HL-60/S4 treated with retinoic acid at 250 ng/mL for 4 days and 3 days (cell line): ENCODE measurements around the gene CDR2.
"Not testable (repeated sequence)": the region's sequence is repeated elsewhere in the genome, so short reads cannot be mapped to it uniquely, and the experiment has no call there.

Experiments used
- in situ Hi-C: fragments of 300-500 bp; cut with MboI; formaldehyde crosslinking; loops from 2 replicates; pipeline ENCODE4 v1.7.0; 2022; ENCODE audit warnings: low sequenced_read_pairs

CDR2 gene

DNA sequence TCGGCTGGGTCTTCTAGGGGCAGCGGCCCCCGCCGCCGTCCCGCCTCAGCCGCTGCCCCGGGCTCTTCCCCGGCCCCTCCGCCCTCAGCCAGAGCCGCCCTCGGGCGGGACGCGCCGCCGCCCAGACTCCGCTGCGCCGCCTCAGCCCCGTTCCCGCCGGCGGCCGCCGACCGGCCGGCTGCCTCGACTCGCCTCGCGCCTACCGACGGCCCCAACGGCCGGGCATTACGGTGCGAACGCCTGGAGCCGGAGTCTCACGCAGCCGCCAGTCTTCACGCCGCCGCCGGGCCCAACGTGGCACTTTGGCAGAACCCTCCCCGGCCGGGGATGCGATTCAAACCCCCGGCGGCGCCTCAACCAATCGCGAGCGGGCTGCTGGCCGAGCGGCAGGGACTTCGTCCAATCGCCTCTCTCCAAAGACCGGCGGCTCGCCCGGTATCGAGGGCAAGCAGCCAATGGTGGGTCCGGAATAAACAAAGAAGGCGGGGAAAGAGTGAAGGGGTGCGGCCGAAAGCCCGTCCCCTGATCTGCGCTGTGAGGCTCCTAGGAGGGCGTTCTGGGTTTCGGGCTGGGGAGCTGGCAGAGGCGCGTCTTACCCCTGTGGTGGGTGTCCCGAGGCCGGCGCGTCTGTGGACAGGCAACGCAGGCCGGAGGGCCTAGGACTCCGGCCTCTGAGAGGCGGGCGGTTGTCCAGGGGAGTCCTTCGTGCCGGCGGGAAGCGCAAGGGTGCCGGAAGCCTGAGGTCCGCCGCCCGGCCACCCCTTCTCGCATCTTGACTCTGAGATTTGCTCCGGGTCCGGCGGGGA lies at the start of gene CDR2:
Gene CDR2 (minus strand): TSS at position 309 of the 806 bp plus-strand sequence. CDS start 310 bp downstream, outside the sequence.
- in situ Hi-C loops, result no loop called here

GRCh38 chr16:22423716-22424115 lies 49.3 kb upstream of the CDR2 start:
- in situ Hi-C loops, result no loop called here

- in situ Hi-C loops, result no loop called here
Measured at GRCh38 chr16:22421136-22421535, 46.7 kb upstream of the CDR2 start.

GRCh38 chr16:22420606-22421135 lies 46.3 kb upstream of the CDR2 start:
- in situ Hi-C loops, result no loop called here

DNA sequence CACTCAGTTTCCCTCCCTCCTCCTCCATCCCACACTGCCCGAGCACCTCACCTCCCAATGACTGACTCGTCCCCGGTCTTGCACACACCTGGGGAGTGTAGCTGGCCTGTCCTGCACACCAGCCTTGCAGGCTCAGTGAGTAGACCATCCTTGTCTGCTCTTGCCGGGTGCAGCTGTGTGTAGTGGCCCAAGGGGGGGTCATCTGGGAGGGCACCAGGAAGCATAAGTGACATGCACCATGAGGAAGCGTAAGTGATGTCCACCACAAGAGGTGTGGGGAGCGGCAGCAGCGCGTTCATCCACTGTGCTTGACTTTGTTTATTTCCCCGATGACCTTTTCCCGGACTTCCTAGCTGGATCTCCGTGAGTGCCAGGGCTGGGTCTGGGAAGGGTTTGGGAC lies 45.5 kb upstream of the CDR2 start:
- in situ Hi-C loops, result no loop called here

- in situ Hi-C loops, result no loop called here
Measured at GRCh38 chr16:22418826-22419225, 44.4 kb upstream of the CDR2 start.

DNA sequence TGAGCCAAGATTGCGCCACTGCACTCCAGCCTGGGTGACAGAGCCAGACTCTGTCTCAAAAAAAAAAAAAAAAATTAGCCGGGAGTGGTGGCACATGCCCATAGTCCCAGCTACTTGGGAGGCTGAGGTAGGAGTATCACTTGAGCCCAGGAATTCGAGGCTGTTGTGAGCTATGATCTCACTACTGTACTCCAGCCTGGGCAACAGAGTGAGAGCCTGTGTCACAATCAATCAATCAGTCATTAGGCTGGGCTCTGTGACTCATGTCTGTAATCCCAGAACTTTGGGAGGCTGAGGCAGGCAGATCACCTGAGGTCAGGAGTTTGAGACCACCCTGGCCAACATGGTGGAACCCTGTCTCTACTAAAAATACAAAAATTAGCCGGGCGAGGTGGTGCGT lies 43.4 kb upstream of the CDR2 start:
- in situ Hi-C loops, result not testable (repeated sequence)

GRCh38 chr16:22417019-22417418 lies 42.6 kb upstream of the CDR2 start:
- in situ Hi-C loops, result no loop called here

GRCh38 chr16:22413819-22414218 lies 39.4 kb upstream of the CDR2 start:
- in situ Hi-C loops, result no loop called here

DNA sequence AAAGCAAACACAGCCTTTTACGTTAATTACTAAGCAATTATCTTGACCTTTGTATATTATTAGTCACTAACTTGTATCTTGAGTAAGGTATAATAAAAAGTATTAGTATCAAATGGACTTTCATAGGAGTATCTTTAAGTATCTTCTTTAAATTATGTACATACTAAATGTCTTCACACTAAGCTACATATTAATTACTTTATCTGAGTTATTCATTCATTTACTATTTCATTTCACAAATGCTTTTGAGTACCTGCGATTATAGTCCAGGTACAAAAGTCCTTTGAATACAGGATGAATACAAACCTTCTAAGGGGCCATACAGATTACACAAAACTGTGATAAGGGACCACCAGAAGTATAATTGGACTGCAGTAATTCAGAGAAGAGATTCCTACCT lies 33.1 kb upstream of the CDR2 start:
- in situ Hi-C loops, result no loop called here

DNA sequence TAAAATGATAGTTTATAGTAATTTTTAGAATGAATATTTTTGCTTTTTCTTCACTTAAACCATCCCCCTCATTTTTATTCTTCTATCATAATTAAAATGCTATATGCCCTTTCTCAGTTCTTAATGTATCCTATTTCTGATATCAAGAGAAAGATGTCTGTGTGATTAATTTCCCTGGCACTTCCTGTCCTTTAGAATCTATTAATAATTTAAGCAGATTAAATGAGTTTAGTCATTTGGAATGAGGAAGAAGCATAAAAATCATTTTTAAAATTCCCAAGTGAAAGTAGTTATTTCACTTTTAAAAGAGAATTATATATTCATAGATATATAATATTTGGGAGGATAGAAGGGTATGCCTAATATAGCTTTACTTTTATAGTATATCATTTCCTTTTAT lies 27.8 kb upstream of the CDR2 start:
- in situ Hi-C loops, result no loop called here

- in situ Hi-C loops, result no loop called here
Measured at GRCh38 chr16:22400900-22401299, 26.5 kb upstream of the CDR2 start.

- in situ Hi-C loops, result no loop called here
Measured at GRCh38 chr16:22397931-22398330, 23.5 kb upstream of the CDR2 start.

- in situ Hi-C loops, result no loop called here
Measured at GRCh38 chr16:22397464-22397863, 23.0 kb upstream of the CDR2 start.

GRCh38 chr16:22395960-22396359 lies 21.5 kb upstream of the CDR2 start:
- in situ Hi-C loops, result no loop called here

- in situ Hi-C loops, result no loop called here
Measured at GRCh38 chr16:22394121-22394520, 19.7 kb upstream of the CDR2 start.

GRCh38 chr16:22388101-22388644 lies 13.8 kb upstream of the CDR2 start:
- in situ Hi-C loops, result no loop called here

DNA sequence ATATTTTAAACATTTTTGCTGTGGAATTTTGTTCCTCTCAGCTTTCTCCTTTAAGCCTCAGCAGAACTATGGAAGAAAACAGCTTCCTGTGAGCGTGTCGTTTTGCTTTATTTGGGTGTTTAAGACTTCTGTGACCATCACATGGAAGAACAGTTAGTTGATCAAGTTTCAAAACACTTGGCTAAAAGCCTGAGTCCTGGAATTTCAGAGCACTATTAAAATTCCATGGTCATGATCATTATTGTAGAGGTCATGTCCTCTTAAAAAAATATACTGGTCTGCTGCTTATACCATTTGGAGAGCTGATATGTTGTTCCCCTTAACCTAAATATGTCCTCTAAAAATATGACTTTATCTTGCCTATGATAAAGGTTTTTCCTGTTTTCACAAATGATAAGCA lies 12.6 kb upstream of the CDR2 start:
- in situ Hi-C loops, result no loop called here

GRCh38 chr16:22385196-22385595 lies 10.8 kb upstream of the CDR2 start:
- in situ Hi-C loops, result no loop called here

GRCh38 chr16:22383827-22384226 lies 9.4 kb upstream of the CDR2 start:
- in situ Hi-C loops, result no loop called here

DNA sequence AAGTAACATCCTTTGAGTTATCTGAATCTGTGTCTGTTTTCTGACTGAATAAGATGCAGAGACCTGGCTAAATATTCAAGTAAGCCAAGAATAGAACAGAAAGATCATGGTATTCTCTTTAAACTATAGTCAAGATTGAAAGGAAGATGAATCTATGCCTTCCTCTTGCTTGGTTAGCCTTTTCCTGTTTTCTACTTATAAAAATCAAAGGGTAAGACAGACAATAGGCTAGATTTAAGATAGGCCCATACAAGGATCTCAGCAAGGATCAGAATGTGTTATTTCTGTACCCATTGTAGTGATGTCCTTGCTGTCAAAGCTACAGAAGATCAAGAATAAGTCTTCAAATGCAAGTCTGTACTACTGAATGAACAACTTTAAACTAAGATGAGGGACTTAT lies 7.0 kb upstream of the CDR2 start:
- in situ Hi-C loops, result no loop called here

- in situ Hi-C loops, result no loop called here
Measured at GRCh38 chr16:22380529-22380928, 6.1 kb upstream of the CDR2 start.
